Left renal pelvis (tissue), 4 donors: ENCODE results near the gene DNMBP. TPM values are rescaled to one million over a fixed set of nuclear protein-coding genes. Genes with fewer than 3 reads are reported as not detected.
"Not testable (repeated sequence)": the region's sequence is repeated elsewhere in the genome, so short reads cannot be mapped to it uniquely, and the experiment has no call there.

Experiments used
- DNase-seq, 4 donors: peaks; one replicate each; pipeline ENCODE4 v3.0.0-alpha.2; 2013; ENCODE audit warnings: low read depth in 4 of 4, low spot score in 3 of 4
- polyA plus RNA-seq, 4 donors: library from polyadenylated mRNA; unstranded; fragments of 120-200 nt; gene quantifications; one replicate each; pipeline ENCODE4 v1.2.1, GENCODE V29; 2013; ENCODE audit not compliant: insufficient read length in 4 of 4

DNMBP gene
- polyA plus RNA-seq, 4 donors, result 22.0 to 38.7 (median 36.9) TPM

DNA sequence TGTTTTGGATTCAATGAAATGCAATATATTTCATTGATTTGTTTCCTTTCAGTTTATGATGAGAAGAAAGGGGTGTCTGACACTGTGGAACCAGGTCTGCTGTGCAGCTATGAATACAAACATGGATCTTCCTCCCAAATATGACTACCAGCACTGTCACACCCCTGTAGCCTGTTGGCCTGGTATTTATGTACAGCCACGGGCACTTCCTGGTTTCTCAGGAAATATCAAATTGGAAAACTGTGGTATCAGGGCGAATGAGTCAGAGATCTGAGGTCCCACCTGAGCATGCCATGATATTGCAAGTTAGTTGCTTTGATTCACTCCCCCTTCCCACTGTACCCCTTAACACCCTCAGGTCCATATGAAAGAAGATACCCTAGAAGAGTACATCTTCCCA lies 87.8 kb downstream of the DNMBP start:
- no peak for DNase-seq

- DNase-seq, result no peak
These were observed 88.8 kb downstream of the DNMBP start for GRCh38 chr10:99920901-99921300.

DNA sequence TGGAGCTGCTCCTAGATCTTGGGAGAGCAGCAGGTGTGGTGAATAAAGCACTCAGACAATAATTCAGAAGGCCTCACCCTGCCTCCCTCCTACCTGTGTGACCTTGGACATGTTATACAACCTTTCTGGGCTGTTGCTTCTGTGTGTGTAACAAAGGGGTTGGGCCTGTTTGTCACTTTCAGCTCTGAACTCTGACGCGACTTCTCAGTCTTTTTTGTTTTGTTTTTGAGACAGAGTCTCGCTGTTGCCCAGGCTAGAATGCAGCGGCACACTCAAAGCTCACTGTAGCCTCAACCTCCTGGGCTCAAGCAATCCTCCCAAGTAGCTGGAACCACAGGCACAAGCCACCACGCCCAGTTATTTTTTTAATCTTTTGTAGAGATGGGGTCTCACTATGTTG lies 89.3 kb downstream of the DNMBP start:
- no peak for DNase-seq

GRCh38 chr10:99917963-99918825 lies 91.6 kb downstream of the DNMBP start:
- peak in 2 of 4 donors; percentile 69 to 72 for DNase-seq

GRCh38 chr10:99916776-99917175 lies 93.0 kb downstream of the DNMBP start:
- DNase-seq, result no peak

DNA sequence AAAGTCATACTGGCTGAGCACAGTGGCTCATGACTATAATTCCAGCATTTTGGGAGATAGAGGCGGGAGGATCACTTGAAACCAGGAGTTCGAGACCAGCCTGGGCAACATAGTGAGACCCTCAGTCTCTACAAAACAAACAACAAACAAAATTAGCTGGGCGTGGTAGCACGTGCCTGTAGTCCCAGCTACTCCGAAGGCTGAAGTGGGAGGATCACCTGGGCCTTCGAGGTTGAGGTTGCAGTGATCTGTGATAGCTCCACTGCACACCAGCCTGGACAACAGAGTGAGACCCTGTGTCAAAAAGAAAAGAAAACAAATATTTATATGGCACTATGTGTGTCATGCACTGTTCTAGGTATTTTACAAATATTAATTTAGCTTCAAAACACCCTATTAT lies 94.3 kb downstream of the DNMBP start:
- no peak for DNase-seq

DNA sequence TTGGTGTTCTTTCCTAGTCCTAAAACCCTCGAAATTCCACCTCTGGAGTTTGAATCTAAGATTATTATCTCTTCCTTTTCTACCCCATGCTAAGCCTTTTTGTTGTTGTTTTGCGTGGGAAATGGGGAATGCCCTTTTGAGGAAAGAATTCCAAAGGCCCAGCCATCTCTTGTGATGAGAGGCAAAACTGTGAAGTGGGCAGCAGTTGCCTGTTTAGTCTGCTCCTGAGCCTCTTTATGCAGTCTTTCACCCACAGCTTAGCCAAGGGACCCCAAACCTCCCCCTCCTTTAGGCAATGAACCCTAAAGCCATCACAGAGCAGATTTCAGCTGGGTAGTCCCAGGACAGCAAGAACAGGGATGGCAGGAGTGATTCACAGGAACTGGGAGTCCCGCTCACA lies 95.5 kb downstream of the DNMBP start:
- no peak for DNase-seq

DNA sequence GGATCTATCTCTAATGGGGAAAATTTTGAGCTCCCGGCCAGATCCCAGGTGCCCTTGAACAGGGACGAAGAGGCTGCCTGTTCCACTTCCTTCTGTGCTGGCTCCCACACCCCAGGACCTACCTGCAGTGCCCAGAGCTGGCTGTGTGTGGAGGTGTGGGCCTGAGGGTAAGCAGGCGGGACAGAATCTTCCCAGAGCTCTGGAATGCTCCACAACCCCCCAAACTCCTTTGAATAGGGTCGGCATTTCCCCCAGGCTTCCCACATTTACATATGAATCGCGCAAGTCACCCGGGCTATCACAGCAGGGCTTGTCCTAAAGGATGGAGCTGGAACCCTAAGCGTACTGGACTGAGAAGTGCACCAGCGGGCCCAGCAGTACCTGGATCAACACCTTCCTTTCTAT lies 95.9 kb downstream of the DNMBP start:
- DNase-seq, result peak in 1 of 4 donors; percentile 74

DNA sequence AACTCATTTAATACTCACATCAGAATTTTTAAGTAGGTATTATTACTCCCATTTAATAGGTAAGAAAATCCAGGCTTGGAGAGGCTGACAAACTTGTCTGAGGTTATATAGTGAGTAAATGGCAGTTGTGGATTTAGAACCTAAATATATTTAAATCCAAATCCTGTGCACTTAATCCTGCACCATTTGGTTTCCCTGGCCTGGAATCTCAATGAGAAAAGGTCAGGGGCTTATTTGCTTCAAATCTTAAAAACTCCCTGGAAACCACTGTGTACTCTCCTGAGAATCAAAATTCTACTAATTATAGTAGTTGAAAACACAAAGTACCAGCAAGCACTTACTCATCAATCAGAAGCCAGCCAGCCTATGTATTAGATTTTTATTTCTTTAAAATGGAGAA lies 97.7 kb downstream of the DNMBP start:
- DNase-seq, result no peak

GRCh38 chr10:99908512-99908911 lies 101.2 kb downstream of the DNMBP start:
- no peak for DNase-seq

DNA sequence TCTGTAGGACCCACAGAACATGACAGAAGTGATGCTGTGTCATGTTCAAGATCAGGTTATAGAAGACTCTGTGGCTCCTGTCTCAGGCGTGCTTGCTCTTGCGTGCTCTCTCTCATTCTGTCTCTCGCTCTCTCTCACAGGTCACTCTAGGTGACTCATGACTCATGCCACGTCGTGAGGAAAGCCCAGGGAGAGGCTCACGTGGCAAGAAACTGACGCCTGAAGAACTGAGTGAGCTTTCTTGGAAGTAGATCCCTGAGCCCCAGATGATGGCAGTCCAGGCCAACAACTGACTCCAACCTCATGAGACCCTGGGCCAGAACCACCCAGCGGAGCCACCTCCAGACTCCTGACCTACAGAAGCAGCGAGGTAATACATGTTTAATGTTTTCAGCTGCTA lies 103.3 kb downstream of the DNMBP start:
- DNase-seq, result no peak

GRCh38 chr10:99905971-99906370 lies 103.8 kb downstream of the DNMBP start:
- DNase-seq, result no peak

- no peak for DNase-seq
These were observed 113.9 kb downstream of the DNMBP start for GRCh38 chr10:99895867-99896266.

DNA sequence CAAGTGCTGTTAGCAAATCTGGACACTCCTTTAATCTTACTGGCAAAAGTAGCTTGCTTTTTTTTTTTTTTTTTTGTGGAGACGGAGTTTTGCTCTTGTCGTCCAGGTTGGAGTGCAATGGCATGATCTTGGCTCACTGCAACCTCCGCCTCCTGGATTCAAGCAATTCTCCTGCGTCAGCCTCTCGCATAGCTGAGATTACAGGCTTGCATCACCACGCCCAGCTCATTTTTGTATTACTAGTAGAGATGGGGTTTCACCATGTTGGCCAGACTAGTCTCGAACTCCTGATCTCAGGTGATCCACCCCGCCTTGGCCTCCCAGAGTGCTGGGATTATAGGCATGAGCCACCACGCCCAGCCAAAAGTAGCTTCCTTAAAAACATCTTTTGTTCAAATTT lies 114.7 kb downstream of the DNMBP start:
- DNase-seq, result not testable (repeated sequence)

GRCh38 chr10:99894613-99895012 lies 115.1 kb downstream of the DNMBP start:
- no peak for DNase-seq

DNA sequence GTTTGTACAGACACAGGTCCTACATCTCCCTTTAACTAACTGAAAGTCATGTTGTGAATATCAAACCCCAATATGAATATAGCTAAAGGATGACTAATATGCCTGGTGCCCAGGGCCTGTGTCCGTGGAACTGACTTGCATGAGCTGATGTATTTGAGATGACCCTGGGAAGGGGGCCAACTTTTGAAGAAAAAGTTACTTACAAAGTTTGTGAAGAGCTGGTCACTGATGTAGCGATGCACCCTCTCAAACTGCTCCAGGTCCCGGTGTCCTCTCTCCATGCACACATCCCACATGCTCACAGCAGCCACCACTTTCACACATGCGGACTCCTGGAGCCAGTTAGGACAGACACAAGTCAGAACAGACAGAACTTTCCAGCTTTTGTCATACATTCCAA lies 121.1 kb downstream of the DNMBP start:
- no peak for DNase-seq

DNA sequence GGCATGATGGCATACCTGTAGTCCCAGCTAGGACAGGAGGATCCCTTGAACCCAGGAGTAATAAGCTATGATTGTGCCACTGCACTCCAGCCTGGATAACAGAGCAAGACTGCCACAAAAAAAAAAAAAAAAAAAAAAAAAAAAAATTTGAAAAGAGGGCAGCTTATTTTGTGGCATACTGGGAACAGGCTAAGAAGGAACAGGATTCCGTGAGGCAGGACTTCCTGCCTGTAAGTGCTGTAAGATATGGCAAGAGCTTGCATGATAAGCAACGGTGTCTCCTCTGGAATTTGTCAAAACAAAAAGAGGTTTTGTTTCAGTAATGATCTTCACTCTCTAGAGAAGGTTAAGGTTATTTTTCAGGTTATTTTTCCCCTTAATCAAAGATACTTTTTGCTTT lies 126.2 kb downstream of the DNMBP start:
- no peak for DNase-seq

- DNase-seq, result no peak
These were observed 128.4 kb downstream of the DNMBP start for GRCh38 chr10:99881371-99881770.

- DNase-seq, result no peak
These were observed 129.5 kb downstream of the DNMBP start for GRCh38 chr10:99880080-99880835.

- no peak for DNase-seq
These were observed 134.3 kb downstream of the DNMBP start for GRCh38 chr10:99875473-99875872.

GRCh38 chr10:99874341-99875085 lies 135.2 kb downstream of the DNMBP start:
- no peak for DNase-seq
